Measurements from ENCODE around the gene IFFO2. TPM values are rescaled to one million over a fixed set of nuclear protein-coding genes. Genes with fewer than 3 reads are reported as not detected.

The IFFO2 gene
- polyA plus RNA-seq, 1 of the 3 experiments (the other 2 are of a cell fraction): 10.5 TPM

DNA sequence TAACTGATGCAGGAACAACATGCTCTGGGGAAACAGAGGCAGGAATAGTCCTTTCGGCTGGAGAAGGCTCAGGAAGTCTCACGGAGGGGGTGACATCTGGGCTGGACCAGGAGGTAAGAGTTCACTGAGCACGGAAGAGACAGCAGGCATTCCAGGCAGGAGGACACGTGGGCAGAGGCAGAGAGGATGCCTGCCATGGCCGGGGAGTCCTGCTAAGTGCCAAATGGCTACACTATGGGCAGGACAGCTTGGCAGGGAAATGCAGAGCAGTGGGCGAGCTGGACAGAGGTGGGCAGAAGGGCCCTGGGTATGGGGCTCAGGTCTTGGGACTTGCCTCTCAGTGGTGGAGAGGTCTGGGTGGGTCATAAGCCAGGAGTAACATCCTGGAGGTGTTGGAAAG is 71.7 kb downstream of the IFFO2 start:
- Histone ChIP-seq H4K20me1 (ENCODE audit: insufficient read depth) (no peaks in the 10 kb centered on the region), H3F3A (replicated peaks; ENCODE audit: insufficient read depth) (peaks cover 5% of the 10 kb centered on the region), H3K9me2 (no peaks in the 10 kb centered on the region), H3K79me2 (ENCODE audit: insufficient read depth) (no peaks in the 10 kb centered on the region), H3K27ac (ENCODE audit: low read depth in 2 of 2, low read length in 1 of 2) (no peak overlapping the region), H2AFZ (ENCODE audit: low read depth) (no peak overlapping the region), H3K36me3 (replicated peaks in 1 of 2; ENCODE audit: control insufficient read depth in 1 of 2, insufficient read depth in 2 of 2, low read length in 1 of 2) (peaks cover 0 to 3% of the 10 kb centered on the region in 2 experiments), H3K27me3 (ENCODE audit: insufficient read depth) (no peaks in the 10 kb centered on the region), H3K4me3 (ENCODE audit: low read depth in 2 of 2, low read length in 1 of 2) (no peak overlapping the region), H3K4me2 (no peak overlapping the region), H3K9me3 (no peaks in the 10 kb centered on the region), H3K4me1 (ENCODE audit: control insufficient read depth in 1 of 2, insufficient read depth in 2 of 2, low read depth in 1 of 2, low read length in 1 of 2) (peaks cover 1 to 4% of the 10 kb centered on the region in 2 experiments; a peak in 2 of 4 replicates), H3K9ac (no peak overlapping the region)
- ChIA-PET POLR2A (interaction anchor here (2.4 kb wide), 1 partner anchor 18 kb away, joined by 8 read pairs; the partner anchor contains the start of gene ALDH4A1), CTCF (interaction anchor here (0.7 to 25.9 kb wide), 47 partner anchors 10 to 746 kb away, joined by 3 to 350 read pairs (median 4); partner anchors contain the start of genes ALDH4A1, EMC1, IFFO2 and MRTO4)
- TF ChIP-seq GATA2 (CRISPR knock-in tag; IDR thresholded peaks at IDR 0.05): no peak
- TF ChIP-seq POLR2AphosphoS5 (IDR thresholded peaks at IDR 0.05; ENCODE audit: low read depth, low read length): no peak
- no peak for TF ChIP-seq EP300 (IDR thresholded peaks at IDR 0.05; ENCODE audit: borderline replicate concordance in 1 of 2, low read depth in 1 of 2, low read length in 1 of 2)
- TF ChIP-seq RCOR1 (IDR thresholded peaks at IDR 0.05; ENCODE audit: low read length): no peak
- no peak for TF ChIP-seq RXRA (IDR thresholded peaks at IDR 0.05; ENCODE audit: borderline replicate concordance, low read depth)
- no peak for TF ChIP-seq SMC3 (IDR thresholded peaks at IDR 0.05; ENCODE audit: low read depth, low read length)
- no peak for TF ChIP-seq MAX (IDR thresholded peaks at IDR 0.05; ENCODE audit: low read depth)
- no peak for TF ChIP-seq YY1 (IDR thresholded peaks at IDR 0.05; ENCODE audit: low read depth)
- no peak for TF ChIP-seq TEAD4 (IDR thresholded peaks at IDR 0.05; ENCODE audit: borderline replicate concordance, insufficient read depth)
- no peak for TF ChIP-seq NRF1 (IDR thresholded peaks at IDR 0.05; ENCODE audit: low read depth, low read length)
- TF ChIP-seq FOSL2 (IDR thresholded peaks at IDR 0.05; ENCODE audit: borderline replicate concordance, low read depth): no peak
- TF ChIP-seq, protein P1, sequence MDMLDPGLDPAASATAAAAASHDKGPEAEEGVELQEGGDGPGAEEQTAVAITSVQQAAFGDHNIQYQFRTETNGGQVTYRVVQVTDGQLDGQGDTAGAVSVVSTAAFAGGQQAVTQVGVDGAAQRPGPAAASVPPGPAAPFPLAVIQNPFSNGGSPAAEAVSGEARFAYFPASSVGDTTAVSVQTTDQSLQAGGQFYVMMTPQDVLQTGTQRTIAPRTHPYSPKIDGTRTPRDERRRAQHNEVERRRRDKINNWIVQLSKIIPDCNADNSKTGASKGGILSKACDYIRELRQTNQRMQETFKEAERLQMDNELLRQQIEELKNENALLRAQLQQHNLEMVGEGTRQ (IDR thresholded peaks at IDR 0.05; ENCODE audit: borderline replicate concordance, low read depth, low read length): no peak
- TF ChIP-seq EZH2phosphoT487 (IDR thresholded peaks at IDR 0.05; ENCODE audit: borderline replicate concordance, low read depth): no peak
- no peak for TF ChIP-seq JUND (IDR thresholded peaks at IDR 0.05)
- DNase-seq: no peak
- WGBS (ENCODE audit: low lambda C conversion rate): 61% methylated on average over 6 of the region's 6 CpGs

DNA sequence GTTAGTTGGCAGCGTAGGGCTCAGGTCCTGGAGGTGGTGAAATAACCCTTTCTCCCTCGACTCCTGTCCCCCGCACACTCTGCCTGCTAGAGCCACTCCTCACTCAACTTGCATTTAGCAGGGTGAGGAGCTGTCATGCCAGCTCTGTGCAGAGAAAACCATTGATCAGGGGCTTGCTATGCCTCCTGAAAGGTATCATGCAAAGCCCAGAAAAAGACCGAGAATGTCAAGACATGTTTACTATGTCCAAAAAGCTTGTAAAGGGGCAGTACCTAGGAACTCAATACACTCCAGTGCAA is 72.1 kb downstream of the IFFO2 start:
- DNase-seq: no peak
- H3K27me3 ChIP-seq (ENCODE audit: insufficient read depth): no peaks in the 10 kb centered on the region
- no peak overlapping the region; a peak in 1 of 4 replicates for H3K4me3 ChIP-seq (ENCODE audit: low read depth in 2 of 2, low read length in 1 of 2)
- H3K4me2 ChIP-seq: no peak overlapping the region
- no peaks in the 10 kb centered on the region for H4K20me1 ChIP-seq (ENCODE audit: insufficient read depth)
- ChIA-PET CTCF (interaction anchor here (0.6 to 25.9 kb wide), 55 partner anchors 10 to 924 kb away, joined by 3 to 350 read pairs (median 4); partner anchors contain the start of genes ALDH4A1, EMC1, IFFO2 and MRTO4), POLR2A (interaction anchor here (2.4 kb wide), 1 partner anchor 18 kb away, joined by 8 read pairs; the partner anchor contains the start of gene ALDH4A1)
- no peaks in the 10 kb centered on the region for H3K9me3 ChIP-seq
- H3K4me1 ChIP-seq (ENCODE audit: control insufficient read depth in 1 of 2, insufficient read depth in 2 of 2, low read depth in 1 of 2, low read length in 1 of 2): peaks cover 3 to 4% of the 10 kb centered on the region in 2 experiments; a peak in 2 of 4 replicates
- peaks cover 5% of the 10 kb centered on the region for H3F3A ChIP-seq (replicated peaks; ENCODE audit: insufficient read depth)
- H2AFZ ChIP-seq (ENCODE audit: low read depth): no peak overlapping the region
- no peak overlapping the region for H3K9ac ChIP-seq
- H3K9me2 ChIP-seq: no peaks in the 10 kb centered on the region
- 34% methylated on average over 4 of the region's 4 CpGs for WGBS (ENCODE audit: low lambda C conversion rate)
- H3K36me3 ChIP-seq (replicated peaks in 1 of 2; ENCODE audit: control insufficient read depth in 1 of 2, insufficient read depth in 2 of 2, low read length in 1 of 2): peaks cover 0 to 3% of the 10 kb centered on the region in 2 experiments
- no peaks in the 10 kb centered on the region for H3K79me2 ChIP-seq (ENCODE audit: insufficient read depth)
- H3K27ac ChIP-seq (ENCODE audit: low read depth in 2 of 2, low read length in 1 of 2): no peak overlapping the region
- TF ChIP-seq SMC3 (IDR thresholded peaks at IDR 0.05; ENCODE audit: low read depth, low read length) (no peak), MAX (IDR thresholded peaks at IDR 0.05; ENCODE audit: low read depth) (no peak), NRF1 (IDR thresholded peaks at IDR 0.05; ENCODE audit: low read depth, low read length) (no peak), JUND (IDR thresholded peaks at IDR 0.05) (no peak), GATA2 (CRISPR knock-in tag; IDR thresholded peaks at IDR 0.05) (no peak), NFIC (IDR thresholded peaks at IDR 0.05; ENCODE audit: borderline replicate concordance) (no peak), EP300 (IDR thresholded peaks at IDR 0.05; ENCODE audit: borderline replicate concordance in 1 of 2, low read depth in 1 of 2, low read length in 1 of 2) (no peak)
- TF ChIP-seq, protein P2, sequence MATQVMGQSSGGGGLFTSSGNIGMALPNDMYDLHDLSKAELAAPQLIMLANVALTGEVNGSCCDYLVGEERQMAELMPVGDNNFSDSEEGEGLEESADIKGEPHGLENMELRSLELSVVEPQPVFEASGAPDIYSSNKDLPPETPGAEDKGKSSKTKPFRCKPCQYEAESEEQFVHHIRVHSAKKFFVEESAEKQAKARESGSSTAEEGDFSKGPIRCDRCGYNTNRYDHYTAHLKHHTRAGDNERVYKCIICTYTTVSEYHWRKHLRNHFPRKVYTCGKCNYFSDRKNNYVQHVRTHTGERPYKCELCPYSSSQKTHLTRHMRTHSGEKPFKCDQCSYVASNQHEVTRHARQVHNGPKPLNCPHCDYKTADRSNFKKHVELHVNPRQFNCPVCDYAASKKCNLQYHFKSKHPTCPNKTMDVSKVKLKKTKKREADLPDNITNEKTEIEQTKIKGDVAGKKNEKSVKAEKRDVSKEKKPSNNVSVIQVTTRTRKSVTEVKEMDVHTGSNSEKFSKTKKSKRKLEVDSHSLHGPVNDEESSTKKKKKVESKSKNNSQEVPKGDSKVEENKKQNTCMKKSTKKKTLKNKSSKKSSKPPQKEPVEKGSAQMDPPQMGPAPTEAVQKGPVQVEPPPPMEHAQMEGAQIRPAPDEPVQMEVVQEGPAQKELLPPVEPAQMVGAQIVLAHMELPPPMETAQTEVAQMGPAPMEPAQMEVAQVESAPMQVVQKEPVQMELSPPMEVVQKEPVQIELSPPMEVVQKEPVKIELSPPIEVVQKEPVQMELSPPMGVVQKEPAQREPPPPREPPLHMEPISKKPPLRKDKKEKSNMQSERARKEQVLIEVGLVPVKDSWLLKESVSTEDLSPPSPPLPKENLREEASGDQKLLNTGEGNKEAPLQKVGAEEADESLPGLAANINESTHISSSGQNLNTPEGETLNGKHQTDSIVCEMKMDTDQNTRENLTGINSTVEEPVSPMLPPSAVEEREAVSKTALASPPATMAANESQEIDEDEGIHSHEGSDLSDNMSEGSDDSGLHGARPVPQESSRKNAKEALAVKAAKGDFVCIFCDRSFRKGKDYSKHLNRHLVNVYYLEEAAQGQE (IDR thresholded peaks at IDR 0.05; ENCODE audit: low read depth, low read length): no peak
- TF ChIP-seq, protein P1 (IDR thresholded peaks at IDR 0.05; ENCODE audit: borderline replicate concordance, low read depth, low read length): no peak
- TF ChIP-seq, protein P3, sequence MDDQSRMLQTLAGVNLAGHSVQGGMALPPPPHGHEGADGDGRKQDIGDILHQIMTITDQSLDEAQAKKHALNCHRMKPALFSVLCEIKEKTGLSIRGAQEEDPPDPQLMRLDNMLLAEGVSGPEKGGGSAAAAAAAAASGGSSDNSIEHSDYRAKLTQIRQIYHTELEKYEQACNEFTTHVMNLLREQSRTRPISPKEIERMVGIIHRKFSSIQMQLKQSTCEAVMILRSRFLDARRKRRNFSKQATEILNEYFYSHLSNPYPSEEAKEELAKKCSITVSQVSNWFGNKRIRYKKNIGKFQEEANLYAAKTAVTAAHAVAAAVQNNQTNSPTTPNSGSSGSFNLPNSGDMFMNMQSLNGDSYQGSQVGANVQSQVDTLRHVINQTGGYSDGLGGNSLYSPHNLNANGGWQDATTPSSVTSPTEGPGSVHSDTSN (IDR thresholded peaks at IDR 0.05): no peak

All from SK-N-SH (cell line).